HG03045 (cell line): ENCODE data around the gene SAMD7.

Source experiments
- ATAC-seq: cut with Tn5 transposase; IDR thresholded peaks from one replicate; pipeline ENCODE4 v1.9.1; 2021; ENCODE audit warnings: mild to moderate bottlenecking, moderate library complexity; ENCODE audit not compliant: unreplicated experiment

SAMD7 gene, protein sequence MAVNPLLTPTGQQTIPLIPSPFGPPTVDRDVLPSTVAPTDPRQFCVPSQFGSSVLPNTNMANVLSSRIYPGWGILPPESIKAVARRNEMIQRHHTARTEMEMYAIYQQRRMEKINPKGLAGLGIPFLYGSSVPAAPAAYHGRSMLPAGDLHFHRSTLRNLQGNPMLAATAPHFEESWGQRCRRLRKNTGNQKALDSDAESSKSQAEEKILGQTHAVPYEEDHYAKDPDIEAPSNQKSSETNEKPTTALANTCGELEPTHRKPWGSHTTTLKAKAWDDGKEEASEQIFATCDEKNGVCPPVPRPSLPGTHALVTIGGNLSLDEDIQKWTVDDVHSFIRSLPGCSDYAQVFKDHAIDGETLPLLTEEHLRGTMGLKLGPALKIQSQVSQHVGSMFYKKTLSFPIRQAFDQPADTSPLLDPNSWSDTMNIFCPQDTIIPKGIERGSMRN

DNA sequence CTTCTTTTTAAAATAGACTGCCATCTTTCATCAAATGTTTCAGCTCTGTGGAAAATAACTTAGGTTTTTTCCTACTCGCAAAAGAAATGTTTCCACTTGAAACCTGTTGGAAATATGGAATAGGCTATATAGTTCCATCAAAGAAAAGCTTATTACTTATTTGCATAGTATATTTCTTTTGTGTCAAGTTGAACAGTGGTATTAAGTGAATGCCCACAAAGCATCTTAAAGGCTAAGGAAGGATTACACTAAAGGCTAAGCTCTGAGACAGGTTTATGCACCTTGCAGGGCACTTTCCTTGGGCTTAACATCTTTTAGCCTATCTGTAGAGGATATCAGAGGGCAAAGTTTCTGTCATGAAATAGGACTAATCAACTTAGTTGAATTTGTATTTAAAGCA, at the start of gene SAMD7:
TSS of gene SAMD7 (plus strand) at position 301 of the 400 bp plus-strand sequence. CDS start 7,927 bp downstream, outside the sequence.
- no peak for ATAC-seq

- no peak for ATAC-seq
Measured at GRCh38 chr3:169861871-169862270, 49.5 kb upstream of the SAMD7 start.

DNA sequence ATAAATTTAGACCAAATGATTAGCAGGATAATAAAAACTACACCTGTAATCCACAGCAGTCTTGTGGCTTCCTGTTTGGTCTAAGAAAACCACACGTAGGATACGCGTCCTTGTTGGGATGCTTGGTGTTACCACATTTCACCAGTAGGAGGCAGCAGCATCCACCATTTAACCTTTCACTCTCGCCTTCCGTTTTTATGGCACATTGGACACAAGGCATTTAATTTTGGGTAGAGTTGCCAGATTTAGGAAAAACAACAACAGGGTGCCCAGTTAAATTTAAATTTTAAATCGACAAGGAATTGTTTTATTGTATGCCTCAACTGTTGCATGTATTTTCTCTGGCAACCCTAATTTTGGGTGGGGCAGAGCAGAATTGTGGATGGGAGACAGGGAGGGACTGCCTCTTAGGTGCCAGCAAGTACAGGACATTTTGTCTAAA, 47.9 kb upstream of the SAMD7 start:
- ATAC-seq: peak; percentile 70

DNA sequence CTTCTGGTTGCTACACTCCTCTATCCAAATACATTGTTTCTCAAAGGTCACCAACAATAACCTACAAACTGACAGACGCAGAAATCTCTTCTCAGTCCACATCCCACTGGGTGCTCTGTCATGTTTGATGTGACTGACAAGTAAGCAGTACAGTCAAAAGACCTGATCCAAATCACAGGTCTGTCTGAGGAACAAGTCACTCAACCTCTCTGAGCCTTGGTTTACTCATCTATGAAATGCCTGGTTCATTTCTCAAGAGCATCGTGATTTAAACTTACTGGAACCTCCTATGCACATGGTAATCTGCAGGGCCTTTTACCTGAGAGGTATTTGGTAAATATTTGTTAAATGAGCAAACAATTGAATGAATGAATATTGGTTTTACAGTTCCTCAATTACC, 47.1 kb upstream of the SAMD7 start:
- no peak for ATAC-seq

- ATAC-seq: no peak
Measured at GRCh38 chr3:169865176-169865767, 46.1 kb upstream of the SAMD7 start.

- no peak for ATAC-seq
Measured at GRCh38 chr3:169867584-169868210, 43.7 kb upstream of the SAMD7 start.

GRCh38 chr3:169868369-169868768, 43.0 kb upstream of the SAMD7 start:
- no peak for ATAC-seq

- no peak for ATAC-seq
Measured at GRCh38 chr3:169869484-169870220, 41.7 kb upstream of the SAMD7 start, which contains the start of gene LRRC31. LRRC31 (minus strand) TSS chr3:169869935; CDS start chr3:169869807, 128 bp downstream.

GRCh38 chr3:169871129-169871886, 40.1 kb upstream of the SAMD7 start:
- no peak for ATAC-seq

DNA sequence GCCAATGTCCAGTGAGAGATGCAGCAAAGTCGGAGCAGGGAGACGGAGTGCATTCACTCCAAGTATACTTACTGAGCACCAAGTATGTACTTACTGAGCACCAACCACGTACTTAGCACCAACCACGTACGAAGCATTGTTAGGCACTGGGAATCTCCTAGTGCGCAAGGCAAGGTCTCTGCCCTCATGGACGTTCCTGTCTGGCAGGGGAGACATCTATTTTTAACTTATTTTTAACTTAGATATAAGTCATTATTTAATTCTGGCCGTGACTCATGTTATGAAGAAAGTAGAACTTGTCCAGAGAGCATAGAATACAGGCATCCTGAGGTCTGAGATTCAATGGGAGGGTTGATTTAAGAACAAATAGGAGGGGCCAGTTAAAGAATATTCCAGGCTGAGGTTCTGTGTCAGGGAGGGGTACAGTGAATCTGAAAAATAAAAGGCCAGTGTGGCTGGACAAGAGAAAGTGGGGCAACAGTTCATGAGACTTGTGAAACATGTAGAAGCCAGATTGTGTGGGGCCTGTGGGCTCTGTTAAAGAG, 32.3 kb upstream of the SAMD7 start:
- no peak for ATAC-seq

GRCh38 chr3:169879845-169880575, 31.4 kb upstream of the SAMD7 start:
- ATAC-seq: no peak

DNA sequence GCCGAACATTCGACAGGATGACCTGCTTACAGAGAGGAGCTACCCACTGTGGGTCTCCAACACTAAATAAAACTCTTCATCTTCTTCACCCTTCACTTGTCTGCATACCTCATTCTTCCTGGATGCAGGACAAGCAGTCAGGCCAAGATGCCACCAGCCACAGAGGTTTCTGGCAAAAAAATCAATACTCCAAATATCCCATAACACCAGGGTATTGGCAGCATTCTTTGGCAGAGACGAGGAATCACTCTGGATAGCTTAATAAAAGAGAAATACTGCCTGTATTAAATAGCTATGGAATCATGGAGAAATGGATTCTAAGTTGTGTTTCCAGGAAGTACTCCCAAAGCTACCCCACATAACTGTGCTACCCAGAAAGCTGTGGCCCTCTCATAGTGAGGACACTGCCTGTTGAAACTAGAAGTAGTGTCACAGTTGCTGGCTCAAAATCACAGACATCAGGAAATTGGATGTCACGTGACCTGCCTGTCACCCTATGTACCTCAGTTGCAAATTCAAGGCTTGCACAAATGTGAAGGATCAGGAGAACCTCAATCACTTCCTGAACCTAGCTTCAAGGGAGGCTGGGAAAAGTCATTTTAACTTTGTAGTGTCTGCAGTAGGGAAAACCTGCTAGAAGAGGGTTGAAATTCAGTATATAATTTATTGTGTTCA, 30.7 kb upstream of the SAMD7 start:
- ATAC-seq: no peak

DNA sequence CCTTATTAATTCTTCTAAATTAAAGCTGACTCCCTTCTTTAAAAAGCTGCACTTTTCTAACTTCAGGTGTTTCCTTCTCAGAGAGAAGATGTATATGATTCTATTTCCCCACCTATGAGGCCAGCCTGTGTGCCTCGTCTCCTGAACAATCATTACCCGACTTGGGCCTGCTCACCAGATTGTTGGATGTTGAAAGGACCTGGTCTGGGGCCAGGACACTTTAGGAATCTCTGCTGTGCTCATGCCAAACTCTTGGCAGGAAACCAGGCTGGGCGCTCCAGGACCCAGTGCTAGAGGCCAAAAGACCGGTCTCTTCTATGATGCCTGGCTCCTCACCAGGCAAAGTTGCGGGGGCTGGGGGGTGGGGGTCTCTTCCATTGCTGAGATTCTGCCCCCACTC, 24.7 kb upstream of the SAMD7 start:
- ATAC-seq: no peak

DNA sequence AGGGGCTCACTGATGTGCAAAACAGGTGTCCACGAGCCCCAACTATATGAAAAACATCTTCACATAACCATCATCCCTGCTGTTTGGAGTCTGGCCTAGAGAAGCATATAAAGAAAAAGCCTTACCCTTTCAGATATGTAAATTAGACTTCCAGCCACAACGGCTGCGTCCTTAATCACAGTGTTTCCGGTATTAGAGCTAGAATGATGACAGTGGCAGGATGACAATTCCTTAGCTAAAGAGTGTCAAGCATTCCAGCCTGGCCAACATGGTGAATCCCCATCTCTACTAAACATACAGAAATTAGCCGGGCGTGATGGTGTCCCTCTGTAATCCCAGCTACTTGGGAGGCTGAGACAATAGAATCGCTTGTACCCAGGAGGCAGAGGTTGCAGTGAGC, 19.5 kb upstream of the SAMD7 start:
- ATAC-seq: no peak

GRCh38 chr3:169894110-169894509, 17.3 kb upstream of the SAMD7 start:
- ATAC-seq: no peak

GRCh38 chr3:169895072-169895471, 16.3 kb upstream of the SAMD7 start:
- ATAC-seq: no peak

- no peak for ATAC-seq
Measured at GRCh38 chr3:169897284-169897683, 14.1 kb upstream of the SAMD7 start.

DNA sequence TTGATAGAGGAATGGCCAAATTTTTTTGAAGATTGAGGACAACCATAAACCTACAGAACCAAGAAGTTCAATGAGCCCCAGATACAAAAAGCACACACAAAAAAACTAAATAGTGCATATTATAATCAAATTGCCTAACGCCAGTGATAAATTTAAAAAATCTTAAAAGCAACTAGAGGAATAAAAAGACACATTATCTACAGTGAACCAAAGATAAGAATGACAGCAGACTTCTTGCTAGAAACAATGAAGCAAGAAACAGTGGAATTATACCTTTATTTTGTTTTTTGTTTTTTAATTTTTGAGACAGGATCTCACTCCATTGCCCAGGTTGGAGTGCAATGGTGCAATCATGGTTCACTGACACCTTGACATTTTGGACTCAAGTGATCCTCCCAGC, 9.9 kb upstream of the SAMD7 start:
- no peak for ATAC-seq

- ATAC-seq: no peak
Measured at GRCh38 chr3:169905404-169905803, 6.0 kb upstream of the SAMD7 start.
